K562 (cell line): Measurements from ENCODE around the gene HIPK2. TPM values are rescaled to one million over a fixed set of nuclear protein-coding genes. Genes with fewer than 3 reads are reported as not detected.

Experiments
- ATAC-seq: fragments of 200-7000 bp; cut with Tn5 transposase; 3 replicates; pipeline ENCODE4 v1.9.1; 2020; ENCODE audit warnings: moderate library complexity
- BruUV-seq: library from RNA; stranded (reverse); fragments of 400-500 nt; replicated peaks from 2 replicates; lab custom pipeline; 2021; lab: Mats Ljungman, UMichigan
- CTCF ChIA-PET: fragments of 300-600 bp; formaldehyde crosslinking; extraction: SDS; loops from one replicate; lab custom pipeline; 2021; ENCODE audit warnings: low intra/inter-chr PET ratio; lab: Yijun Ruan, JAX
- POLR2A ChIA-PET: fragments of 300-600, 350-650 bp; sonication (Branson Sonifier 250); formaldehyde crosslinking; extraction: SDS; loops from one replicate; lab custom pipeline; 2021; ENCODE audit warnings: antibody characterized with exemption, inconsistent platforms; lab: Yijun Ruan, JAX
- DNase-seq, 4 experiments: peaks; one replicate each; pipeline versions ENCODE4 v3.0.0 to v3.0.0-alpha.2; 2011 to 2018; ENCODE audit warnings: low spot score in 3 of 4, mixed read lengths in 3 of 4; ENCODE audit errors: extremely low read depth in 1 of 4
- FAIRE-seq: peaks from 2 replicates; lab custom pipeline; 2011; peaks lifted over from hg19 to GRCh38; lab: Jason Lieb, UNC
- H2AFZ ChIP-seq: 2 replicates; pipeline ENCODE4 v1.6.0; 2011; ENCODE audit warnings: low read depth, low read length, control low read depth, inconsistent platforms
- H3K27ac ChIP-seq: fragments of 200-600 bp; 3 replicates; pipeline ENCODE4 v1.8.0; 2011; ENCODE audit warnings: low read depth, mild to moderate bottlenecking, control low read depth, inconsistent platforms, low read length, moderate library complexity, mixed read lengths; ENCODE audit errors: extremely low read depth
- H3K27me3 ChIP-seq, 2 experiments: fragments of 300-600 bp in 1 of 2; 2 replicates in 1 of 2; 3 replicates in 1 of 2; pipeline versions ENCODE4 v1.6.0 to v1.8.0; 2011; ENCODE audit warnings: inconsistent platforms in 2 of 2, low read length in 2 of 2, mild to moderate bottlenecking in 1 of 2, mixed read lengths in 1 of 2, moderate library complexity in 1 of 2; ENCODE audit not compliant: control insufficient read depth in 2 of 2, insufficient read depth in 2 of 2
- H3K36me3 ChIP-seq: fragments of 300-600 bp; 3 replicates; pipeline ENCODE4 v1.8.0; 2011; ENCODE audit warnings: mild to moderate bottlenecking, low read length, inconsistent platforms; ENCODE audit not compliant: control insufficient read depth, insufficient read depth
- H3K4me1 ChIP-seq, 2 experiments: fragments of 200-600 bp in 1 of 2; replicated peaks in 1 of 2; 2 replicates in 1 of 2; 3 replicates in 1 of 2; pipeline versions ENCODE4 v1.5.1 to v1.8.0; 2011; ENCODE audit warnings: inconsistent platforms in 2 of 2, low read length in 2 of 2, mild to moderate bottlenecking in 1 of 2, mixed read lengths in 1 of 2, moderate library complexity in 1 of 2; ENCODE audit not compliant: control insufficient read depth in 2 of 2, insufficient read depth in 2 of 2
- H3K4me2 ChIP-seq: 2 replicates; pipeline ENCODE4 v1.6.1; 2011; ENCODE audit warnings: low read length, control low read depth, inconsistent platforms, mixed read lengths; ENCODE audit not compliant: insufficient read depth
- H3K4me3 ChIP-seq: fragments of 200-600 bp; sonication (generic), shearing (Covaris generic); 2 replicates; pipeline ENCODE4 v1.5.1; 2016; ENCODE audit warnings: control low read depth, inconsistent platforms
- H3K79me2 ChIP-seq: fragments of 200-600 bp; 3 replicates; pipeline ENCODE4 v1.8.0; 2011; ENCODE audit warnings: low read length, inconsistent platforms; ENCODE audit not compliant: control insufficient read depth, insufficient read depth
- H3K9ac ChIP-seq, 2 experiments: 2 replicates each; pipeline versions ENCODE4 v1.6.0 to v1.6.1; 2011; ENCODE audit warnings: low read depth in 2 of 2, low read length in 2 of 2, control low read depth in 1 of 2, inconsistent platforms in 1 of 2, mild to moderate bottlenecking in 1 of 2, mixed read lengths in 1 of 2; ENCODE audit not compliant: insufficient read depth in 1 of 2
- H3K9me1 ChIP-seq: one replicate; pipeline ENCODE4 v1.6.0; 2011; ENCODE audit warnings: inconsistent platforms, mild to moderate bottlenecking, low read length, moderate library complexity; ENCODE audit not compliant: control insufficient read depth, insufficient read depth
- H3K9me3 ChIP-seq: replicated peaks from 2 replicates; pipeline ENCODE4 v1.5.1; 2011; ENCODE audit warnings: low read depth, low read length, inconsistent platforms; ENCODE audit not compliant: control insufficient read depth, insufficient read depth
- H4K20me1 ChIP-seq: replicated peaks from 2 replicates; pipeline ENCODE4 v1.6.1; 2011; ENCODE audit warnings: low read length, inconsistent platforms, mixed read lengths; ENCODE audit not compliant: control insufficient read depth, insufficient read depth
- CXXC5 ChIP-seq: fragments of 250-450 bp; sonication (Bioruptor Pico); IDR thresholded peaks from 2 replicates; pipeline ENCODE4 v1.8.0; 2022; ENCODE audit warnings: inconsistent platforms, mild to moderate bottlenecking, moderate library complexity
- SAFB2 ChIP-seq: fragments of 200-400 bp; formaldehyde crosslinking; IDR thresholded peaks from 2 replicates; pipeline ENCODE4 v1.6.1; 2018; ENCODE audit warnings: borderline replicate concordance, low read length, low read depth, moderate library complexity; ENCODE audit not compliant: severe bottlenecking
- WGBS: fragments of 100-300 bp; shearing (Covaris generic); methylation state at CpG from one replicate; pipeline ENCODE4 v1.1.6; 2016; ENCODE audit warnings: low coverage, mixed read lengths; ENCODE audit not compliant: insufficient coverage; ENCODE audit errors: missing lambda C conversion rate; 5-methylcytosine and 5-hydroxymethylcytosine counted together
- in situ Hi-C: fragments of 300-500 bp; cut with MboI; formaldehyde crosslinking; loops from 4 replicates; pipeline ENCODE4 v1.15.0; 2018; ENCODE audit warnings: inconsistent platforms, mixed read lengths
- intact Hi-C: fragments of 100-400 bp; cut with micrococcal nuclease; formaldehyde crosslinking; loops from 2 replicates; pipeline ENCODE4 v1.14.2; 2022
- polyA plus RNA-seq, 8 experiments: library from polyadenylated mRNA; depleted of rRNA in 4 of 8; stranded (reverse) in 5 of 8; unstranded in 3 of 8; fragments of >200 nt; fragmentation: Nextera tagmentation in 2 of 8; fragmentation: Illumina TruSeq in 1 of 8; extraction: Ambion mirVana in 2 of 8; extraction: Trizol in 1 of 8; gene quantifications; 2 replicates each; pipeline versions ENCODE4 v1.2.1 to v1.2.3, GENCODE V29; 2011 to 2014; ENCODE audit warnings: inconsistent platforms in 1 of 8, missing spikeins in 1 of 8
- total RNA-seq, 7 experiments: library from RNA; depleted of rRNA in 6 of 7; stranded (reverse); fragments of >200 nt in 6 of 7; fragmentation: Illumina TruSeq in 2 of 7; extraction: Trizol in 2 of 7; gene quantifications; 2 replicates each; pipeline versions ENCODE4 v1.2.1 to v1.2.3, GENCODE V29; 2011 to 2021; ENCODE audit warnings: low replicate concordance in 1 of 7
- TF ChIP-seq, protein P1 (sequence below): fragments of 450-650 bp; IDR thresholded peaks from 2 replicates; pipeline ENCODE4 v1.6.1; 2017; ENCODE audit warnings: antibody characterized with exemption
- TF ChIP-seq, protein P2 (sequence below), 2 experiments: IDR thresholded peaks; 2 replicates each; pipeline ENCODE4 v1.6.1; 2011; ENCODE audit warnings: borderline replicate concordance in 1 of 2, control low read depth in 1 of 2, low read depth in 1 of 2, low read length in 1 of 2, mild to moderate bottlenecking in 1 of 2, mixed read lengths in 1 of 2, moderate library complexity in 1 of 2; ENCODE audit not compliant: insufficient read depth in 1 of 2, insufficient read length in 1 of 2, poor library complexity in 1 of 2, severe bottlenecking in 1 of 2; ENCODE audit errors: extremely low read depth in 1 of 2
- TF ChIP-seq, protein P3 (sequence below): sonication (generic); formaldehyde crosslinking; IDR thresholded peaks from 2 replicates; pipeline ENCODE4 v1.9.0; 2022; ENCODE audit warnings: mild to moderate bottlenecking, missing genetic modification reagents

Gene HIPK2
- total and polyA plus RNA-seq, 9 of the 15 experiments (the other 6 are each of a cell fraction or from before 2014, with no cell fraction given) = 0.69 to 19.8 (median 5.1) TPM

DNA sequence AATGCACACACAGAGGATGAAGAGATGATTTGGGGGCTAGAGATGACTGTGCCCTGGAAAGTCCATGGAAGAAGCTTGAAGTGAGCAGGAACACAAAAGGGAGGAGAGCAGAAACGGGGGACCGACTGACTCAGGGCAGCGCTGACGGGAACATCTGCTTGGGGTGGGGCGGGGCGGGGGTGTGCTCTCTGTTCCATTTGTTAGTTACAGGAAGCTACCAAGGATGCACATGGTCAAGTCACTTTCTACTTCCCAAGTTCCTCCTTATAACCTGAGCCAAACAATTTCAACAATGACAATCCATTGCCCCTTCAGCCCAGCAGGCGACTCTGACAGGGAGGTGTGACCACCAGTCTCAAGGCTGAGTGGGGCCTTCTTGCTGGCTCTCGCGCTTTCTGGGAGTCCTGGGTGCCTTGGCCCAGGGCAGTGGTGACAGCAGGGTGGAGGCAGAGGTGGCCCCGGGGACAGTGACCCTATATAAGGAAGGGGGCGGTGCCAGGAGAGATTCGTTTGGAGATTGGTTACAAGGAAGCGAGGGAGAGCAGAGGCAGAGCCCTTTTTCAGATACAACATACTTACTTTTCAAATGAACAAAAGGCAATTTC is 214.7 kb downstream of the HIPK2 start:
- intact Hi-C loops = no loop called here
- peaks cover 0 to 10% of the 10 kb centered on the region in 2 experiments; a peak in 3 of 5 replicates for H3K4me1 ChIP-seq
- no peaks in the 10 kb centered on the region for H3K36me3 ChIP-seq
- FAIRE-seq (no peak), ATAC-seq (peak; percentile 26), DNase-seq (peak in 1 of 4 experiments; percentile 44)
- H3K9me1 ChIP-seq = no peaks in the 10 kb centered on the region
- CTCF ChIA-PET = no interaction called here
- no peak overlapping the region for H3K4me3 ChIP-seq
- H3K4me2 ChIP-seq = no peak overlapping the region
- POLR2A ChIA-PET = interaction anchor here (0.6 to 2.0 kb wide), 2 partner anchors 18 to 117 kb away, joined by 3 to 6 read pairs; no protein-coding TSS in a partner anchor
- no TSS peak for BruUV-seq
- H3K27ac ChIP-seq = no peak overlapping the region
- WGBS = 46% methylated on average over 13 of the region's 13 CpGs
- TF ChIP-seq, protein P1, sequence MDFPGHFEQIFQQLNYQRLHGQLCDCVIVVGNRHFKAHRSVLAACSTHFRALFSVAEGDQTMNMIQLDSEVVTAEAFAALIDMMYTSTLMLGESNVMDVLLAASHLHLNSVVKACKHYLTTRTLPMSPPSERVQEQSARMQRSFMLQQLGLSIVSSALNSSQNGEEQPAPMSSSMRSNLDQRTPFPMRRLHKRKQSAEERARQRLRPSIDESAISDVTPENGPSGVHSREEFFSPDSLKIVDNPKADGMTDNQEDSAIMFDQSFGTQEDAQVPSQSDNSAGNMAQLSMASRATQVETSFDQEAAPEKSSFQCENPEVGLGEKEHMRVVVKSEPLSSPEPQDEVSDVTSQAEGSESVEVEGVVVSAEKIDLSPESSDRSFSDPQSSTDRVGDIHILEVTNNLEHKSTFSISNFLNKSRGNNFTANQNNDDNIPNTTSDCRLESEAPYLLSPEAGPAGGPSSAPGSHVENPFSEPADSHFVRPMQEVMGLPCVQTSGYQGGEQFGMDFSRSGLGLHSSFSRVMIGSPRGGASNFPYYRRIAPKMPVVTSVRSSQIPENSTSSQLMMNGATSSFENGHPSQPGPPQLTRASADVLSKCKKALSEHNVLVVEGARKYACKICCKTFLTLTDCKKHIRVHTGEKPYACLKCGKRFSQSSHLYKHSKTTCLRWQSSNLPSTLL = no peak
- H3K79me2 ChIP-seq = no peaks in the 10 kb centered on the region
- in situ Hi-C loops = no loop called here
- no peaks in the 10 kb centered on the region for H3K9me3 ChIP-seq
- H4K20me1 ChIP-seq = no peaks in the 10 kb centered on the region
- H3K27me3 ChIP-seq = peaks cover 13 to 26% of the 10 kb centered on the region in 2 experiments; a peak in 4 of 5 replicates
- no peak overlapping the region for H3K9ac ChIP-seq
- H2AFZ ChIP-seq = no peak overlapping the region

DNA sequence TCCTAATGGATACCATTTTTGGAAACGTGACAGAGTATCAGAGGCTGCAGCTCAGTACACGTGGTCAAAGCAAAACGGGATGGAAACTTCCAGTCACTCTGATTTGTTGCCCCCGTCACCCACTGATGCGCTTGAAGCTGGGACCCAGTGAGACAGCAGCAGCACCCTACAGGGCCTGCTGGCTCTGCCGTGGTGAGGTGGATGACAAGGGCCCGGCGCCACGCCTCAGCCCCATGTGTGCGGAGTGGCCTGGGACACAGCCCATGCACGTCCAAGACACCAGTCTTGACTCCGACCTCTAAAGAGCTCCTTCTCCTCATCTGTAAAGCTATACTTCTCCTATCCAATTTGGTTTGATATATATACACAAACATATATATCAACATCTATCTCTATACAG is 215.3 kb downstream of the HIPK2 start:
- ChIA-PET CTCF (no interaction called here), POLR2A (interaction anchor here (0.6 to 2.0 kb wide), 2 partner anchors 18 to 117 kb away, joined by 3 to 6 read pairs; no protein-coding TSS in a partner anchor)
- no peak overlapping the region for H3K4me3 ChIP-seq
- WGBS = 60% methylated on average over 12 of the region's 12 CpGs
- H3K9ac ChIP-seq = no peak overlapping the region
- peaks cover 18 to 25% of the 10 kb centered on the region in 2 experiments; a peak in 4 of 5 replicates for H3K27me3 ChIP-seq
- no peaks in the 10 kb centered on the region for H3K36me3 ChIP-seq
- H3K27ac ChIP-seq = no peak overlapping the region
- H3K79me2 ChIP-seq = no peaks in the 10 kb centered on the region
- FAIRE-seq (no peak), ATAC-seq (peak; percentile 18; the same call in 1 of the 3 replicates), DNase-seq (no peak)
- H3K9me1 ChIP-seq = no peaks in the 10 kb centered on the region
- H3K4me2 ChIP-seq = no peak overlapping the region
- no peaks in the 10 kb centered on the region for H4K20me1 ChIP-seq
- BruUV-seq = no TSS peak
- intact Hi-C loops (no loop called here), in situ Hi-C loops (no loop called here)
- no peak overlapping the region for H2AFZ ChIP-seq
- no peaks in the 10 kb centered on the region for H3K9me3 ChIP-seq
- peaks cover 0 to 10% of the 10 kb centered on the region in 2 experiments; a peak in 3 of 5 replicates for H3K4me1 ChIP-seq
- TF ChIP-seq, protein P2, sequence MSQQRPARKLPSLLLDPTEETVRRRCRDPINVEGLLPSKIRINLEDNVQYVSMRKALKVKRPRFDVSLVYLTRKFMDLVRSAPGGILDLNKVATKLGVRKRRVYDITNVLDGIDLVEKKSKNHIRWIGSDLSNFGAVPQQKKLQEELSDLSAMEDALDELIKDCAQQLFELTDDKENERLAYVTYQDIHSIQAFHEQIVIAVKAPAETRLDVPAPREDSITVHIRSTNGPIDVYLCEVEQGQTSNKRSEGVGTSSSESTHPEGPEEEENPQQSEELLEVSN (IDR thresholded peaks at IDR 0.05; ENCODE audit: borderline replicate concordance in 1 of 2, extremely low read depth in 1 of 2, insufficient read depth in 1 of 2, insufficient read length in 1 of 2, low read depth in 1 of 2, low read length in 1 of 2, poor library complexity in 1 of 2, severe bottlenecking in 1 of 2) = no peak
- TF ChIP-seq, protein P3, sequence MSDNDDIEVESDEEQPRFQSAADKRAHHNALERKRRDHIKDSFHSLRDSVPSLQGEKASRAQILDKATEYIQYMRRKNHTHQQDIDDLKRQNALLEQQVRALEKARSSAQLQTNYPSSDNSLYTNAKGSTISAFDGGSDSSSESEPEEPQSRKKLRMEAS (CRISPR knock-in tag) = no peak
- TF ChIP-seq SAFB2 (no peak), CXXC5 (CRISPR knock-in tag) (no peak)
